ENCODE data around the gene STK16. TPM values are rescaled to one million over a fixed set of nuclear protein-coding genes. Genes with fewer than 3 reads are reported as not detected.
A peak's percentile ranks its signal among the peaks of the same experiment; 100 is the strongest.

The STK16 gene
- total and polyA plus RNA-seq, 2 of the 13 experiments (the other 11 are each of a cell fraction or from before 2014, with no cell fraction given): 28.0 to 50.9 TPM

GRCh38 chr2:219218217-219218731, 27.0 kb upstream of the STK16 start (continued):
- TF ChIP-seq ZBTB3 (CRISPR knock-in tag; IDR thresholded peaks at IDR 0.05; ENCODE audit: borderline replicate concordance, low read depth) (0 out of 2 replicates have a peak, but pooled peaks have one; percentile 71), ZNF343 (CRISPR knock-in tag; IDR thresholded peaks at IDR 0.05) (0 out of 2 replicates have a peak, but pooled peaks have one; percentile 4), MEF2D (CRISPR knock-in tag; IDR thresholded peaks at IDR 0.05) (no peak; the same call in 1 of the 2 replicates), NFIC (IDR thresholded peaks at IDR 0.05; ENCODE audit: low read length) (no peak), ZNF737 (CRISPR knock-in tag; IDR thresholded peaks at IDR 0.05; ENCODE audit: borderline replicate concordance) (peak; percentile 89; the same call in 1 of the 2 replicates), ZNF562 (CRISPR knock-in tag; IDR thresholded peaks at IDR 0.05; ENCODE audit: borderline replicate concordance) (no peak), PBX2 (CRISPR knock-in tag; IDR thresholded peaks at IDR 0.05) (no peak), KDM1A (CRISPR knock-in tag; IDR thresholded peaks at IDR 0.05) (no peak), IRF2 (CRISPR knock-in tag; IDR thresholded peaks at IDR 0.05) (no peak), ZNF33A (CRISPR knock-in tag; IDR thresholded peaks at IDR 0.05; ENCODE audit: borderline replicate concordance) (no peak), ZNF572 (CRISPR knock-in tag; IDR thresholded peaks at IDR 0.05) (peak; percentile 90), NCOA5 (CRISPR knock-in tag; IDR thresholded peaks at IDR 0.05) (peak; percentile 47; the same call in 1 of the 2 replicates), CREB1 (IDR thresholded peaks at IDR 0.05) (no peak), CREB1 (CRISPR knock-in tag; IDR thresholded peaks at IDR 0.05) (no peak), FOXK2 (IDR thresholded peaks at IDR 0.05) (no peak), SNAI1 (CRISPR knock-in tag; IDR thresholded peaks at IDR 0.05; ENCODE audit: borderline replicate concordance) (no peak; the same call in 1 of the 2 replicates), ZNF101 (CRISPR knock-in tag; IDR thresholded peaks at IDR 0.05; ENCODE audit: borderline replicate concordance, low read depth) (no peak), KLF9 (CRISPR knock-in tag; IDR thresholded peaks at IDR 0.05; ENCODE audit: low read depth) (no peak), IKZF4 (CRISPR knock-in tag; IDR thresholded peaks at IDR 0.05; ENCODE audit: borderline replicate concordance, low read depth, not compliant biosample characterization) (no peak), DNMT1 (CRISPR knock-in tag; IDR thresholded peaks at IDR 0.05) (no peak; the same call in 1 of the 2 replicates), ZBTB7A (CRISPR knock-in tag; IDR thresholded peaks at IDR 0.05) (no peak), PAX8 (CRISPR knock-in tag; IDR thresholded peaks at IDR 0.05; ENCODE audit: borderline replicate concordance) (0 out of 2 replicates have a peak, but pooled peaks have one; percentile 45), ZNF577 (CRISPR knock-in tag; IDR thresholded peaks at IDR 0.05; ENCODE audit: borderline replicate concordance, low read depth) (no peak), RARG (CRISPR knock-in tag; IDR thresholded peaks at IDR 0.05; ENCODE audit: low read depth) (no peak; the same call in 1 of the 2 replicates)
- TF ChIP-seq, protein P1, sequence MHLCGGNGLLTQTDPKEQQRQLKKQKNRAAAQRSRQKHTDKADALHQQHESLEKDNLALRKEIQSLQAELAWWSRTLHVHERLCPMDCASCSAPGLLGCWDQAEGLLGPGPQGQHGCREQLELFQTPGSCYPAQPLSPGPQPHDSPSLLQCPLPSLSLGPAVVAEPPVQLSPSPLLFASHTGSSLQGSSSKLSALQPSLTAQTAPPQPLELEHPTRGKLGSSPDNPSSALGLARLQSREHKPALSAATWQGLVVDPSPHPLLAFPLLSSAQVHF (CRISPR knock-in tag; IDR thresholded peaks at IDR 0.05): peak; percentile 54; the same call in 1 of the 2 replicates
- TF ChIP-seq, protein P2, sequence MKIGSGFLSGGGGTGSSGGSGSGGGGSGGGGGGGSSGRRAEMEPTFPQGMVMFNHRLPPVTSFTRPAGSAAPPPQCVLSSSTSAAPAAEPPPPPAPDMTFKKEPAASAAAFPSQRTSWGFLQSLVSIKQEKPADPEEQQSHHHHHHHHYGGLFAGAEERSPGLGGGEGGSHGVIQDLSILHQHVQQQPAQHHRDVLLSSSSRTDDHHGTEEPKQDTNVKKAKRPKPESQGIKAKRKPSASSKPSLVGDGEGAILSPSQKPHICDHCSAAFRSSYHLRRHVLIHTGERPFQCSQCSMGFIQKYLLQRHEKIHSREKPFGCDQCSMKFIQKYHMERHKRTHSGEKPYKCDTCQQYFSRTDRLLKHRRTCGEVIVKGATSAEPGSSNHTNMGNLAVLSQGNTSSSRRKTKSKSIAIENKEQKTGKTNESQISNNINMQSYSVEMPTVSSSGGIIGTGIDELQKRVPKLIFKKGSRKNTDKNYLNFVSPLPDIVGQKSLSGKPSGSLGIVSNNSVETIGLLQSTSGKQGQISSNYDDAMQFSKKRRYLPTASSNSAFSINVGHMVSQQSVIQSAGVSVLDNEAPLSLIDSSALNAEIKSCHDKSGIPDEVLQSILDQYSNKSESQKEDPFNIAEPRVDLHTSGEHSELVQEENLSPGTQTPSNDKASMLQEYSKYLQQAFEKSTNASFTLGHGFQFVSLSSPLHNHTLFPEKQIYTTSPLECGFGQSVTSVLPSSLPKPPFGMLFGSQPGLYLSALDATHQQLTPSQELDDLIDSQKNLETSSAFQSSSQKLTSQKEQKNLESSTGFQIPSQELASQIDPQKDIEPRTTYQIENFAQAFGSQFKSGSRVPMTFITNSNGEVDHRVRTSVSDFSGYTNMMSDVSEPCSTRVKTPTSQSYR (CRISPR knock-in tag; IDR thresholded peaks at IDR 0.05; ENCODE audit: borderline replicate concordance): 0 out of 2 replicates have a peak, but pooled peaks have one; percentile 5
